Fibroblast of villous mesenchyme (primary cell): ENCODE data around the gene APP. TPM values are rescaled to one million over a fixed set of nuclear protein-coding genes. Genes with fewer than 3 reads are reported as not detected.

ENCODE experiments used
- DNase-seq: peaks from one replicate; pipeline ENCODE4 v3.0.0-alpha.2; 2010; ENCODE audit warnings: low read depth
- H3K4me3 ChIP-seq: 2 replicates; pipeline ENCODE4 v1.5.1; 2011; ENCODE audit warnings: low read depth, mild to moderate bottlenecking, low read length
- total RNA-seq: library from RNA; depleted of rRNA; stranded (reverse); fragments of >200 nt; gene quantifications from 2 replicates; pipeline ENCODE4 v1.2.3, GENCODE V29; 2012
- TF ChIP-seq, protein P1 (sequence below): IDR thresholded peaks from 2 replicates; pipeline ENCODE4 v1.5.1; 2012; ENCODE audit warnings: low read depth, mild to moderate bottlenecking, low read length; ENCODE audit not compliant: insufficient read depth

APP gene
- total RNA-seq, 1 donor, result 353 TPM

GRCh38 chr21:25884311-25884710 is 286.3 kb downstream of the APP start:
- H3K4me3 ChIP-seq, result no peak overlapping the region
- TF ChIP-seq, protein P1, sequence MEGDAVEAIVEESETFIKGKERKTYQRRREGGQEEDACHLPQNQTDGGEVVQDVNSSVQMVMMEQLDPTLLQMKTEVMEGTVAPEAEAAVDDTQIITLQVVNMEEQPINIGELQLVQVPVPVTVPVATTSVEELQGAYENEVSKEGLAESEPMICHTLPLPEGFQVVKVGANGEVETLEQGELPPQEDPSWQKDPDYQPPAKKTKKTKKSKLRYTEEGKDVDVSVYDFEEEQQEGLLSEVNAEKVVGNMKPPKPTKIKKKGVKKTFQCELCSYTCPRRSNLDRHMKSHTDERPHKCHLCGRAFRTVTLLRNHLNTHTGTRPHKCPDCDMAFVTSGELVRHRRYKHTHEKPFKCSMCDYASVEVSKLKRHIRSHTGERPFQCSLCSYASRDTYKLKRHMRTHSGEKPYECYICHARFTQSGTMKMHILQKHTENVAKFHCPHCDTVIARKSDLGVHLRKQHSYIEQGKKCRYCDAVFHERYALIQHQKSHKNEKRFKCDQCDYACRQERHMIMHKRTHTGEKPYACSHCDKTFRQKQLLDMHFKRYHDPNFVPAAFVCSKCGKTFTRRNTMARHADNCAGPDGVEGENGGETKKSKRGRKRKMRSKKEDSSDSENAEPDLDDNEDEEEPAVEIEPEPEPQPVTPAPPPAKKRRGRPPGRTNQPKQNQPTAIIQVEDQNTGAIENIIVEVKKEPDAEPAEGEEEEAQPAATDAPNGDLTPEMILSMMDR, result no peak
- no peak for DNase-seq

DNA sequence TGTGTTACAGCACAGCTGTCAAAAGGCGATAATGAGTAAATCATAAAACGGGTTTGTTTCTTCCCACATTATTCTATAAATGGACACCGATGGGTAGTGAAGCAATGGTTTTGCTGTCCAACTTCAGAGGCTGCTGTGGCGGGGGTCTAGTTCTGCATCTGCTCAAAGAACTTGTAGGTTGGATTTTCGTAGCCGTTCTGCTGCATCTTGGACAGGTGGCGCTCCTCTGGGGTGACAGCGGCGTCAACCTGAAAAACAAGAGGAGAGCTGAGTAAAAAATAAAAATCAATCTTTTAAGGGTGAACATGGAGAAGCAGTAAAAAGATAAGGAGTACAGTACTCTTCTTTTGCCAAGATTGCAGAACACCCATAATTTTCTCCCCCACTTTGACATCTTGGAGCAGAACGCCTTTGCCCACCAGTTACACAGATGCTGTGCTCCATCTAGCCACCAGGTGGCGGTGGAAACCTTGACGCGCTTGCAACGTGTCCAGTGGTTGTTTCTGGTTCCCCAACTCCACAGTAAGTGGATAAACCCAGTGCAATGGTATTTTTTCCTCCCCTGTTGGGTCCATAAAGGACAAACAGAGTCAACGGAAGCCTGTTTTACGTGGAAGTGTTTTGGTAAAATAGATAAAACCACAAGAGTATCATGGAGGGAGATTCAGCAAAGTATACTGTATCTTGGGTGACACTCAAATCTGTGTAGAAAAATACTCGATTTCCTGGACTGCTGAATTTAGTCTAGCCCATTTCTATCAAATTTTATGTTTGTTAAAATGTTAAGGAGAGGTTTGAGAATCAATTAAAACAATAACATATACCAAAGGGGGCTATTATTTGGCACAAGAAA is 288.8 kb downstream of the APP start:
- H3K4me3 ChIP-seq, result no peak overlapping the region
- TF ChIP-seq, protein P1, result peak; percentile 97
- DNase-seq, result peak; percentile 62

DNA sequence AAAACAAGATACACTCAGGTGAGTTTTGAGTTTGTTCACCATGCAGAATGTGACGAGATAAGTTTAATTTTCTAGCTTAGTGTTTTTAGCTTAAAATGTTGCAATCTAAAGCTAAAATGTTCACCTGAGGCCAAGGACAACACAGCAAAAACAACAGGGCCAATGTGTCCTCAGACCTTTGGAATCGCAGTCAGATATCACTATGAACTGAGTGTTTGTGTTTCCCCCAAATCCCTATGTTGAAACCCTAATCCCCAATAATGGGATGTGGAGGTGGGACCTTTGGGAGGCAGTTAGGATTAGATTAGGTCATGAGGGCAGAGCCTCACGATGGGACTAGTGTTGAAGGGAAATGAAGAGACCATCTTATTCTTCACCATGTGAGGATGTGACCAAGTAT is 291.4 kb downstream of the APP start:
- TF ChIP-seq, protein P1, result no peak
- H3K4me3 ChIP-seq, result no peak overlapping the region
- no peak for DNase-seq

GRCh38 chr21:25878344-25878743 is 292.2 kb downstream of the APP start:
- TF ChIP-seq, protein P1, result no peak
- no peak overlapping the region for H3K4me3 ChIP-seq
- DNase-seq, result peak; percentile 88

- no peak for DNase-seq
- TF ChIP-seq, protein P1, result no peak
- no peak overlapping the region for H3K4me3 ChIP-seq
Measured at GRCh38 chr21:25872271-25872670, 298.3 kb downstream of the APP start.

DNA sequence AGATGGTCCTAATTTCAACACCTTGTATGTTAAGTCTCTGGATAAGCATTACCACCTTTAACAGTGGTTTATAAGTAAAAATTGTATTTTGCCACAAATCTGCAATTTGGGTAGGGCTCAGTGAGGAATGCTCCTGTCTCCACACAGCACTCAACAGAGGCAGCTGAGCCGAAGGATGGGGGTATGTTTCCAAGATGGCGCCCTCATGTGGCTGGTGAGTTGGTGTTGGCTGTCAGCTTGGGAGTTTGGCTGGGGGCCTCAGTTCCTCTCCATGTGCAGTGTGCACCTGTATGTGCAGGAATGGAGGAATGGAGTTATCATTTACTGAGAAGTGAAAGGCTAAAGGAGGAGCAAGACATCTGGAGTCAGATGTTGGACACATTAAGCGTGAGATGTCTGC is 299.0 kb downstream of the APP start:
- TF ChIP-seq, protein P1, result peak; percentile 9
- no peak overlapping the region for H3K4me3 ChIP-seq
- DNase-seq, result no peak
